ENCODE data around the gene RCN1.

GRCh38 chr11:32069361-32070058, 21.4 kb upstream of the RCN1 start:
- no peak for TF ChIP-seq CTCF (IDR thresholded peaks at IDR 0.05 in 2 of 3, conservative IDR thresholded peaks at IDR 0.05 in 1 of 3; ENCODE audit: borderline replicate concordance in 1 of 3, insufficient read depth in 1 of 3, low read depth in 2 of 3, low read length in 2 of 3)
- no peak for TF ChIP-seq POLR2A (IDR thresholded peaks at IDR 0.05; ENCODE audit: borderline replicate concordance, extremely low read depth, insufficient read depth, insufficient read length)
- no peak for TF ChIP-seq ZFX (IDR thresholded peaks at IDR 0.05)
- no peak for TF ChIP-seq ELF1 (IDR thresholded peaks at IDR 0.05; ENCODE audit: borderline replicate concordance, low read depth)
- no peak for TF ChIP-seq CBX3 (IDR thresholded peaks at IDR 0.05; ENCODE audit: low read depth)
- no peak for TF ChIP-seq REST (IDR thresholded peaks at IDR 0.05; ENCODE audit: low read depth)
- TF ChIP-seq ZBTB33 (IDR thresholded peaks at IDR 0.05; ENCODE audit: extremely low read depth, insufficient replicate concordance, low read length) = no peak
- no peak for TF ChIP-seq JUND (IDR thresholded peaks at IDR 0.05)
- no peak for TF ChIP-seq POLR2AphosphoS5 (IDR thresholded peaks at IDR 0.05; ENCODE audit: low read depth, low read length)
- no peak for TF ChIP-seq MAX (IDR thresholded peaks at IDR 0.05)
- no peak for TF ChIP-seq CEBPB (IDR thresholded peaks at IDR 0.05; ENCODE audit: low read depth)
